Measurements from ENCODE around the gene TEPSIN. TPM values are rescaled to one million over a fixed set of nuclear protein-coding genes. Genes with fewer than 3 reads are reported as not detected.

Gene TEPSIN
- total RNA-seq, 4 donors from 2014 or later, result 61.2 to 336 (median 121) TPM

- intact Hi-C loops (cut with DNase I; ENCODE audit: low total_unique reads) (no loop called here), in situ Hi-C loops (cut with MboI; ENCODE audit: low pct_ligation_motif_present in 1 of 4, low pct_unique_long_range_greater_than_20kb in 1 of 4, low sequenced_read_pairs in 3 of 4) (no loop called here)
- Histone ChIP-seq H3K27ac (no peak overlapping the region), H3K36me3 (no peaks in the 10 kb centered on the region), H3K9me3 (no peaks in the 10 kb centered on the region), H3K4me1 (peaks cover 0 to 25% (median 21%) of the 10 kb centered on the region in 4 donors), H3K4me3 (no peak overlapping the region), H3K27me3 (no peaks in the 10 kb centered on the region)
- DNase-seq, result no peak
- TF ChIP-seq EP300 (IDR thresholded peaks at IDR 0.05; ENCODE audit: low read depth) (no peak), POLR2A (IDR thresholded peaks at IDR 0.05) (no peak), POLR2AphosphoS5 (IDR thresholded peaks at IDR 0.05) (no peak), CTCF (IDR thresholded peaks at IDR 0.05) (no peak)
- 89 to 92% methylated on average over 2 to 12 of the region's 15 CpGs for WGBS, 2 donors (ENCODE audit: low coverage in 1 of 2)
Observed at GRCh38 chr17:81247339-81247990, 8.6 kb upstream of the TEPSIN start.

- no peak for DNase-seq
- intact Hi-C loops (cut with DNase I; ENCODE audit: low total_unique reads), result no loop called here
- TF ChIP-seq EP300 (IDR thresholded peaks at IDR 0.05; ENCODE audit: low read depth) (no peak), CTCF (IDR thresholded peaks at IDR 0.05) (no peak), POLR2AphosphoS5 (IDR thresholded peaks at IDR 0.05) (no peak), POLR2A (IDR thresholded peaks at IDR 0.05) (no peak)
- Histone ChIP-seq H3K4me1 (peaks cover 0 to 19% (median 14%) of the 10 kb centered on the region in 4 donors), H3K36me3 (no peaks in the 10 kb centered on the region), H3K27ac (no peak overlapping the region), H3K9me3 (no peaks in the 10 kb centered on the region), H3K27me3 (no peaks in the 10 kb centered on the region), H3K4me3 (no peak overlapping the region)
- in situ Hi-C loops (cut with MboI; ENCODE audit: low pct_ligation_motif_present in 1 of 4, low pct_unique_long_range_greater_than_20kb in 1 of 4, low sequenced_read_pairs in 3 of 4), result no loop called here
- 95% methylated on average over 24 of the region's 28 CpGs; no CpG with 5 or more reads in 1 of the 2 donors for WGBS, 2 donors (ENCODE audit: low coverage in 1 of 2)
Observed at GRCh38 chr17:81246679-81247338, 8.0 kb upstream of the TEPSIN start.

GRCh38 chr17:81246343-81246670 is 7.5 kb upstream of the TEPSIN start:
- Histone ChIP-seq H3K4me3 (no peak overlapping the region), H3K36me3 (no peaks in the 10 kb centered on the region), H3K9me3 (no peaks in the 10 kb centered on the region), H3K4me1 (peaks cover 0 to 14% (median 11%) of the 10 kb centered on the region in 4 donors), H3K27ac (no peak overlapping the region), H3K27me3 (no peaks in the 10 kb centered on the region)
- in situ Hi-C loops (cut with MboI; ENCODE audit: low pct_ligation_motif_present in 1 of 4, low pct_unique_long_range_greater_than_20kb in 1 of 4, low sequenced_read_pairs in 3 of 4) (no loop called here), intact Hi-C loops (cut with DNase I; ENCODE audit: low total_unique reads) (no loop called here)
- DNase-seq, result no peak
- no peak for TF ChIP-seq CTCF (IDR thresholded peaks at IDR 0.05)
- no peak for TF ChIP-seq POLR2AphosphoS5 (IDR thresholded peaks at IDR 0.05)
- no peak for TF ChIP-seq POLR2A (IDR thresholded peaks at IDR 0.05)
- no peak for TF ChIP-seq EP300 (IDR thresholded peaks at IDR 0.05; ENCODE audit: low read depth)
- 95% methylated on average over 3 of the region's 10 CpGs; no CpG with 5 or more reads in 1 of the 2 donors for WGBS, 2 donors (ENCODE audit: low coverage in 1 of 2)

GRCh38 chr17:81245665-81246342 is 6.9 kb upstream of the TEPSIN start:
- Histone ChIP-seq H3K27ac (no peak overlapping the region), H3K9me3 (no peaks in the 10 kb centered on the region), H3K36me3 (no peaks in the 10 kb centered on the region), H3K4me1 (peaks cover 0 to 10% (median 6%) of the 10 kb centered on the region in 4 donors), H3K4me3 (no peak overlapping the region), H3K27me3 (no peaks in the 10 kb centered on the region)
- intact Hi-C loops (cut with DNase I; ENCODE audit: low total_unique reads) (no loop called here), in situ Hi-C loops (cut with MboI; ENCODE audit: low pct_ligation_motif_present in 1 of 4, low pct_unique_long_range_greater_than_20kb in 1 of 4, low sequenced_read_pairs in 3 of 4) (no loop called here)
- no peak for TF ChIP-seq POLR2A (IDR thresholded peaks at IDR 0.05)
- TF ChIP-seq CTCF (IDR thresholded peaks at IDR 0.05), result no peak
- no peak for TF ChIP-seq EP300 (IDR thresholded peaks at IDR 0.05; ENCODE audit: low read depth)
- TF ChIP-seq POLR2AphosphoS5 (IDR thresholded peaks at IDR 0.05), result no peak
- DNase-seq, result no peak
- WGBS, 2 donors (ENCODE audit: low coverage in 1 of 2), result 80 to 85% methylated on average over 2 to 20 of the region's 37 CpGs

Data from transverse colon (tissue), 4 donors.